GM19452 (cell line): ENCODE results near the gene PARD3.

Experiments used
- ATAC-seq: cut with Tn5 transposase; IDR thresholded peaks from one replicate; pipeline ENCODE4 v1.9.1; 2021; ENCODE audit not compliant: unreplicated experiment

Gene PARD3

DNA sequence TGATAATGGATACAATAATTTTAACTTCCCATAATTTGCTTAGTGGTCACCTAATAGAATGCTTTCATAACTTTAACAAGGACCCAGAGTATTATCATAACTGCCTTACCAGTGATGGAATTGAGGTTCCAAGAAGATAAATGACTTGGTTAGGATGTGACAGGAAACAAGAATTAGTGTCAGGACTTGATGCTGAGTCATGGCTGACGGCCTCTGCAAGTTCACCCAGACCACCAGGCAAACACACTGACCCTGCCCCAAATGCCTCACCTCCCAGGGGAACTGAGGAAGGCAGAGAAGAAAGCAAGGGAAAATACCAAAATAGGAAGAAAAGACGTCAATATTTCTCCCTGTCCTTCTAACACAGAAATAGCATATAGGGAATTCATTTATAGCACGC lies 636.3 kb downstream of the PARD3 start:
- ATAC-seq = no peak

DNA sequence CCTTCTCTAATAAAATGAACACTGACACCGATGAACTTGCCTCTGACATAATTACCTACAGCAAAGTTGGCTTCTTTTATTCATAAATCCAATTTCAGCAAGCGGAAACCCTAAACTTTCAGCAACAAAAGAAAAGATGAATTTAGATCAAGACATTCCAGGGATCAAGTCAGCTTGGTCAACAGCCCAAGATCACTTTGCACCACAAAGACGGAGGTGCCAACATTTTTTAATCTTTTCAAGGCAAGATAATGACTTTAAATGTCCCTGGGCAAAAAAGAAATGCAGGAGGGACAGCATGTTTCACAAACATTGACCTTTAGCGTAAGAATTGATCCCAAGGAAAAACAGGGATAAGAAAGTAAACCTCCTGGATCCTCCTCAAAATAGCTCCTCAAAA lies 636.9 kb downstream of the PARD3 start:
- no peak for ATAC-seq

GRCh38 chr10:34177445-34177844 lies 637.7 kb downstream of the PARD3 start:
- ATAC-seq = no peak

GRCh38 chr10:34176351-34176750 lies 638.7 kb downstream of the PARD3 start:
- no peak for ATAC-seq

DNA sequence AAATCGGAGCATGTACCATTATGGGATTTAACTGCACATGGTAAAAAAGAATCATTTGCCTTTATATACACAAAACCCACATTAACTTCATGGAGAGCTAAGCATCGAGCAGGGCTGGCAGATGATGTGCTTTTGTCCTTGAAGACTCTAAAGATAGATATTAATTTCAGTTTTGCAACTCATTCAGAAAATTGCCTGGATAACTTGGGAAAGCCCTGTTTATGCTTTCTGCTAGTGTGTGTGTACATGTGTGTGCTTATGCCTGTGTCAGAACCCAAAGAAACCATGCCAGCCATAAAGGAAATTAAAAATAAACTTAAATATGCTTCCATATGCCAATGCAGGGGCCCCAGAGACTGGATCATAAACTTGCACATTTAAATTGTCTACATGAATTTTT lies 640.0 kb downstream of the PARD3 start:
- no peak for ATAC-seq

DNA sequence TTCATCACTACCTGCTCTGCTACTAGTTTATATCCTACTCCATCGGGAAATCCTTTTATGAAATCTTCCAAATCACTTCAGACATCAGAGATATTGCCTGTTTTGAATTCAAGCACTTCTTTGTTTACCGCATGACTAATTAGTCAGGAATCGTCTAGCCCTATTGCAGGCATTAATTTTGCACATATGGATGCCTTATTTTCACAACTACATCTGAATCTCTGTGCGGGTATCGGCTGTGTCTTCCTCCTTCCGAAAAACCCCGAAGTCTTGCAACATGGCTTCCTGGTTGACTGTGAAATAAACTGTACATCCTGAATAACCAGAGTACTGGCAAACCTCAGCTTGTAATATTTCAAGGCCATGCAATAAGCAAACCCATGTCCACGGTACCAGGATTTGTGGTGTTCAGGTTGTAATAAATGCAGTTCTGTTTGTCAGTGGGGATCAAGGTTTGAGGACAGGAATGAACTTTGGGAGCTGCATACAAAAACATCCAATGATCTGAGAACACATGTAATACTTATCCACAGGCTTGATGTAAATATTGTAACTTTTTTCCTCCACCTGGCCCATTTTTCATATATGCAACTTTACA lies 642.1 kb downstream of the PARD3 start:
- no peak for ATAC-seq

DNA sequence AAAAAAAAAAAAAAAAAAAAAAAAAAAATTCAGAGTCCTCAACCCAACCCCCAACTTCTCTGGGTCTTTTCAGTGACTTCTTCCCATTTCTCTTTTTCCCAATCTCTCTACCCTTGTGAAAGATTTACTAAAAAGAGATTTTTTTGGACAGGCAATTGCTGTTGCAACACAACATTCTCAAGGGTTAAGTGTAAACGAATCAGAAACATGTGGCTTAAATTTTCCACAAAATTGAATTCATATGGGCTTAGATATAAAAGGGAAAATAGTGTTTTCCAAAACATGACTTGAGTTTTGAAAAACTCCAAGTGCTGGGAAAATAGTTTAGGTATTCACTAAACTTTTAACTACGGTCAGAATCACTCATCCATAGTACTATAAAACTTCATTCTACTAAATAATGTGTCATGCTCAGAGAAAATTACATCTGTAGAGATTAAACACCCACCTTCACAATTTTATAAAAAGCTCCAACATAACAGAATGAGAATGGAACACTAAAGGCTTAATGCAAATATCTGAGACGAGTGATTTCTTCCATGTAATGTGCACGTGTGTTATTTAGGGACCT lies 643.1 kb downstream of the PARD3 start:
- ATAC-seq = no peak

- no peak for ATAC-seq
These were observed 645.4 kb downstream of the PARD3 start for GRCh38 chr10:34169677-34170076.

- ATAC-seq = no peak
These were observed 646.0 kb downstream of the PARD3 start for GRCh38 chr10:34169131-34169530.

- ATAC-seq = no peak
These were observed 646.7 kb downstream of the PARD3 start for GRCh38 chr10:34168439-34168838.

DNA sequence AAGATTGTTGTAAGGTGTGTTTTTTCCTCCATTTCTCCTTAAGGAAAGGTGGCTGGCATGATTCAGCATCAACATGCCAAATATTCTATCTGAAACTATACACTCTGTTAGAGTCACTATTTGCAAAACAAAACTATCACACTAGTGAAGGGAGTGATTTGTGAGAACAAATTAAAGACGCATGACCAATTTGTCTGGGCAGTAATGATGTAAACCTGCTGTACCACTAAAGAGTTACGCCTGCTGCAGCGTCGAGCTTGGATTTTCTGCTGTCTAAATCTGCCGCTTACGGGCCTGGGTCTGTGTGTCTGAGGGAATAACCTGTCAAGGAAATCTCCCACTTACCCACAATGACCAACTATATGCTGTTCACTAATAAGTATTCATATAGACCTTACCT lies 648.3 kb downstream of the PARD3 start:
- no peak for ATAC-seq

DNA sequence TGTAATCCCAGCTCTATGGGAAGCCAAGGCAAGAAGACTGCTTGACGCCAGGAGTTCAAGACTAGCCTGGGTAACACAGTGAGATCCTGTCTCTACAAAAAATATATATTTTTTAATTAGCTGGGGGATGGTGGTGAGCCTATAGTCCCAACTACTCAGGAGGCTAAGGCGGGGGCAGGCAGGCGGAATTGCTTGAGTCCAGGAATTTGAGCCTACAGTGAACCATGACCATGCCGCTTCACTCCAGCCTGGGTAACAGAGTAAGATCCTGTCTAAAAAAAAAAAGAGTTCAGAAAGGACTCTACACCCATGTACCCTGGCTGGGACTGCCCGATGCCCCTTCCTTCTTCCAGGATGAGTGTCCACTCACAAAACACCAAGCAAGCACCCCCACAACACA lies 648.7 kb downstream of the PARD3 start:
- ATAC-seq = no peak

- ATAC-seq = no peak
These were observed 651.1 kb downstream of the PARD3 start for GRCh38 chr10:34164029-34164428.

- no peak for ATAC-seq
These were observed 651.8 kb downstream of the PARD3 start for GRCh38 chr10:34163075-34163905.

- ATAC-seq = no peak
These were observed 653.2 kb downstream of the PARD3 start for GRCh38 chr10:34161777-34162370.

DNA sequence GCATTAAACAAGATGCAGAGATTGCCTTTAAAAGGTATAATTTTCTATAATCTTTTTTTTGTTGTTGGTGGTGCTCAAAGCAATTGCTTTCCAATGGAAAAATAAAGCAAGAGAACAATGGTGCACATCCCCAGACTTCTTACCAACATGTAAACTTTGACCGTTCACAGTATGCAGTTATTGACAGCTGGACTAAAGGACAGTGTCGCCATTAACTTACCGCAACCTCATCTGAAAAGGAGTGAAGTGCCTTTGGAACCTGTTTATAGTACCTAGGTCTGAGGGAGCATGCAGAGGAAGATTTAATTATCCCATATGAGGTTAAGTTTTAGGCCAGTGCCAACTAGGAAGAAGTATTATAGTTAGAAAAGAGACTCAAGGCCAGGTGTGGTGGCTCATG lies 654.5 kb downstream of the PARD3 start:
- no peak for ATAC-seq

- ATAC-seq = no peak
These were observed 657.6 kb downstream of the PARD3 start for GRCh38 chr10:34157501-34157900.

DNA sequence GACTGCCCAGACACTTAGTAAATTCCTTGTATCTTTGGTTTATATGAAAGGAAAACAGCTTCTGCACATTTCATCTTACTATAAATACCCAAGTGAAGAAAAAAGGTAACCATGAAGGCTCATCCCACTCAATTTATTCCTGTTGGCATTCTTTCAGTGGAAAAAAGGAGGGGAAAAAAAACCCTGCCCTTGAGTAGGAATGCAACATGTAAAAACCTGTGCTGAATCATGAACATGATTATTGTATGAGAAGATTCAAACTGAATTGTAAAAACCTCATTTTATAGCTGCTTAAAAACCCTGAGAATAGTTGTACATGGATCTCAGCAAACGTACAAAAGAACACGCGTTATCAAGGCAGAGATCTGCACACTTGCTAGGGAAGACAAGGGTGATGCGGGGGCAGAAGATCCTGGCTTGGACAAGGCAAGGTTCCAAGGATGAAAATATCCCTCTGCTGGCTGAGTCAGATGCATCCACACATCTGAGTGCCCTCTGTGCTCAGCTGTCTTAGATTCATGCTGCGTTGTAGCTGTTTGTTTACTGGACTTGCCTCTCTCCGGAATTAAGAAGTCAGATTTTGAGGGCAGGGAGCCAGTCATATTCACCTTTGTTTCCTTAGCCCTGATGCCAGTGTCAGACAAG lies 658.2 kb downstream of the PARD3 start:
- no peak for ATAC-seq

DNA sequence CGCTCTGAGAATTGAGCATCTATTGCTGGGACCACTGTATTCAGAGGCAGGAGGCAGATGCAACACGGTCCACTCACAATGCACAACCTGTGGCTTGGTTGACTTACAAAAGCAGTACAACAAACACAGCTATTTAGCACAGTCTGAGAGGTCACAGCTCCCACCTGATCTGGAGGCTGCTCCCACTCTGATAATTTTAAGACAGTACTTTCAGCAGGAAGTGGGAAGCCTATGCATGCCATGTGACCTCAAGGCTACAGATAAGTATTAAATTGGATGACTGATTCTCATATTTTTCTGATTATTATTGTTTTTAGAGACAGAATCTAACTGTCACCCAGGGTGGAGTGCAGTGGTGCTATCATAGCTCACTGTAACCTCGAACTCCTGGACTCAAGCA lies 659.3 kb downstream of the PARD3 start:
- ATAC-seq = no peak

GRCh38 chr10:34154383-34154900 lies 660.7 kb downstream of the PARD3 start:
- ATAC-seq = no peak

GRCh38 chr10:34153663-34154382 lies 661.3 kb downstream of the PARD3 start:
- ATAC-seq = no peak
